Gastrocnemius medialis (tissue), 4 donors: Measurements from ENCODE around the gene HOXC11. TPM values are rescaled to one million over a fixed set of nuclear protein-coding genes. Genes with fewer than 3 reads are reported as not detected.

Experiments used
- ATAC-seq, 2 donors: fragments of 150-250 bp; one replicate each; pipeline ENCODE4 v1.9.1; 2016
- DNase-seq, 2 donors: peaks; one replicate each; pipeline ENCODE4 v3.0.0-alpha.2; 2019
- H3K27ac ChIP-seq, 4 donors: fragments of 200-600 bp; sonication (generic); 1 replicate in 1 of 4; 2 replicates in 3 of 4; pipeline ENCODE4 v1.5.1; 2016 to 2018; ENCODE audit warnings: mild to moderate bottlenecking in 2 of 4, moderate library complexity in 1 of 4
- H3K27me3 ChIP-seq, 3 donors: fragments of 200-600 bp; sonication (generic) in 2 of 3; 1 replicate in 1 of 3; 2 replicates in 2 of 3; pipeline versions ENCODE4 v1.5.1 to v1.6.0; 2016 to 2019; ENCODE audit warnings: mild to moderate bottlenecking in 1 of 3, moderate library complexity in 1 of 3
- H3K36me3 ChIP-seq, 2 donors: fragments of 200-600 bp; sonication (generic) in 1 of 2; one replicate each; pipeline ENCODE4 v1.5.1; 2017 to 2018
- H3K4me1 ChIP-seq, 2 donors: fragments of 200-600 bp; sonication (generic) in 1 of 2; one replicate each; pipeline ENCODE4 v1.5.1; 2016 to 2017; ENCODE audit warnings: mild to moderate bottlenecking in 2 of 2
- H3K4me3 ChIP-seq, 4 donors: fragments of 200-600 bp; sonication (generic) in 3 of 4; 1 replicate in 1 of 4; 2 replicates in 3 of 4; pipeline ENCODE4 v1.5.1; 2016 to 2019; ENCODE audit warnings: mild to moderate bottlenecking in 2 of 4
- H3K9me3 ChIP-seq, 3 donors: fragments of 200-600 bp; sonication (generic) in 2 of 3; 1 replicate in 1 of 3; 2 replicates in 2 of 3; pipeline ENCODE4 v1.5.1; 2016 to 2019
- POLR2A ChIP-seq, 2 donors: fragments of 450-650 bp; IDR thresholded peaks; one replicate each; pipeline ENCODE4 v1.6.1; 2017; ENCODE audit warnings: antibody characterized with exemption in 2 of 2, mild to moderate bottlenecking in 2 of 2, moderate library complexity in 2 of 2
- in situ Hi-C, 4 donors: fragments of 200-750 bp; cut with MboI; loops; one replicate each; pipeline versions ENCODE4 v1.15.0 to v1.8.0; 2017; ENCODE audit warnings: low sequenced_read_pairs in 4 of 4
- intact Hi-C: fragments of 100-400 bp; cut with DNase I; formaldehyde crosslinking; loops from one replicate; pipeline ENCODE4 v1.15.1; 2023; ENCODE audit warnings: low total_unique reads
- total RNA-seq, 4 donors: library from RNA; depleted of rRNA; stranded (reverse); fragments of >200 nt; gene quantifications; one replicate each; pipeline versions ENCODE4 v1.1.0 to v1.2.3, GENCODE V29; 2016
- TF ChIP-seq, protein P1 (sequence below), 5 experiments: fragments of 450-650 bp in 3 of 5; fragments of 200-600 bp in 2 of 5; sonication (generic) in 2 of 5; IDR thresholded peaks in 4 of 5; conservative IDR thresholded peaks in 1 of 5; 1 replicate in 4 of 5; 2 replicates in 1 of 5; pipeline ENCODE4 v1.5.1; 2016 to 2019; ENCODE audit warnings: antibody characterized with exemption in 5 of 5, mild to moderate bottlenecking in 3 of 5, moderate library complexity in 3 of 5

HOXC11 gene
- total RNA-seq, 4 donors from 2014 or later: 0.24 to 1.1 (median 0.44) TPM

DNA sequence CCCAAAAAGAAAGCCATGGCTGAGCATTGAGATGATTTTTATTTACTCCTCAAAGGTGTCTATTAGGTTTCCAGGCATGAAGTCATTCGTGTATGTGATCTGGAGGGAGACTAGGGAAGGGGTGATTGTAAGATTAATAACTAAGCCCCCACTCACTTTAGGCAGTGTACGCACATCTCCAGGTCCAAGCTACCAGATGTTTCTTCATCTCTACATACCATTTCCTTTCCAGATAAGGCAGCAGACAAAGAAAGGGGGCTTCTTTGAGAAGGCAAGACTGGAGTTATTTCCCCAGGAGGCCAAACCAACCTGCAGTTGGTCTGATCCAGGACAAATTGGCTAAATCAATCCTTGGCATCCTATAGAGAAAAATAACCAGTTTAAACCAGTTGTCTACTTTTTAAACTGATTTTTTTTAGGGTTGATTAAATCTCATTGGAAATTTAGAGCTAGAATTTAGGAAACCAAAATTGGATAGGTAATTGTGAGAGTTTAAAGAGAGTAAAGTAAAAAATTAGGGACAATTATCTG lies 30.4 kb upstream of the HOXC11 start:
- intact Hi-C loops: loop anchor here (10.0 kb wide), 1 partner anchor 148 kb away; no protein-coding TSS in a partner anchor
- no peak for DNase-seq

DNA sequence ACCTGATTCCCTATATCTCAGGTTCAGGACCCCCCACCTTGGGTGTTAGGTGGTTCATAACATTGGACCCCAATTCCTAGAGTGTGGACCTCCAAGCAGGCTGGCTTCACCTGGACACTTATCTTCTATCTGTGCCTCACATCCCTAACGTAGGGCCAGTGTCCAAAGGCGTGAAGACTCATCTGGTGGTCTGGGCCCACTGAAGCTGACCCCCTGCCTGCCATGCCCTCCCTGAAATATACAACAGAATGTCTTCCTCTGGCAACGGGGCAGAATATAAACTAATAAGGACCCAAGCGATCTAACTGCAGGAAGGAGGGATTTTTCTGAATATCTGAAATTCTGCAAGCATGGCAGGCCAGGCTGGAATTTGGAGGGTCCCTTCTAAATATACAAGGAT lies 28.7 kb upstream of the HOXC11 start:
- no peaks in the 10 kb centered on the region for H3K36me3 ChIP-seq
- DNase-seq: no peak
- H3K4me1 ChIP-seq: no peaks in the 10 kb centered on the region
- in situ Hi-C loops (no loop called here), intact Hi-C loops (loop anchor here (10.0 kb wide), 1 partner anchor 149 kb away; no protein-coding TSS in a partner anchor)
- no peaks in the 10 kb centered on the region for H3K9me3 ChIP-seq
- H3K27ac ChIP-seq: no peak overlapping the region
- H3K27me3 ChIP-seq: peaks cover 71 to 82% (median 73%) of the 10 kb centered on the region in 3 donors
- TF ChIP-seq, protein P1, sequence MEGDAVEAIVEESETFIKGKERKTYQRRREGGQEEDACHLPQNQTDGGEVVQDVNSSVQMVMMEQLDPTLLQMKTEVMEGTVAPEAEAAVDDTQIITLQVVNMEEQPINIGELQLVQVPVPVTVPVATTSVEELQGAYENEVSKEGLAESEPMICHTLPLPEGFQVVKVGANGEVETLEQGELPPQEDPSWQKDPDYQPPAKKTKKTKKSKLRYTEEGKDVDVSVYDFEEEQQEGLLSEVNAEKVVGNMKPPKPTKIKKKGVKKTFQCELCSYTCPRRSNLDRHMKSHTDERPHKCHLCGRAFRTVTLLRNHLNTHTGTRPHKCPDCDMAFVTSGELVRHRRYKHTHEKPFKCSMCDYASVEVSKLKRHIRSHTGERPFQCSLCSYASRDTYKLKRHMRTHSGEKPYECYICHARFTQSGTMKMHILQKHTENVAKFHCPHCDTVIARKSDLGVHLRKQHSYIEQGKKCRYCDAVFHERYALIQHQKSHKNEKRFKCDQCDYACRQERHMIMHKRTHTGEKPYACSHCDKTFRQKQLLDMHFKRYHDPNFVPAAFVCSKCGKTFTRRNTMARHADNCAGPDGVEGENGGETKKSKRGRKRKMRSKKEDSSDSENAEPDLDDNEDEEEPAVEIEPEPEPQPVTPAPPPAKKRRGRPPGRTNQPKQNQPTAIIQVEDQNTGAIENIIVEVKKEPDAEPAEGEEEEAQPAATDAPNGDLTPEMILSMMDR (IDR thresholded peaks at IDR 0.05 in 4 of 5, conservative IDR thresholded peaks at IDR 0.05 in 1 of 5): no peak
- TF ChIP-seq POLR2A (IDR thresholded peaks at IDR 0.05): no peak
- H3K4me3 ChIP-seq: no peak overlapping the region
- ATAC-seq: no peak

More for the DNA sequence above, 30.4 kb upstream of the HOXC11 start:
- no peaks in the 10 kb centered on the region for H3K9me3 ChIP-seq
- H3K27me3 ChIP-seq: peaks cover 86 to 99% (median 89%) of the 10 kb centered on the region in 3 donors
- TF ChIP-seq POLR2A (IDR thresholded peaks at IDR 0.05): no peak
- TF ChIP-seq, protein P1 (IDR thresholded peaks at IDR 0.05 in 4 of 5, conservative IDR thresholded peaks at IDR 0.05 in 1 of 5): no peak
- H3K36me3 ChIP-seq: no peaks in the 10 kb centered on the region
- no peak for ATAC-seq
- no peak overlapping the region for H3K4me3 ChIP-seq
- in situ Hi-C loops: no loop called here
- peaks cover 0 to 8% of the 10 kb centered on the region in 2 donors for H3K4me1 ChIP-seq
- H3K27ac ChIP-seq: no peak overlapping the region

DNA sequence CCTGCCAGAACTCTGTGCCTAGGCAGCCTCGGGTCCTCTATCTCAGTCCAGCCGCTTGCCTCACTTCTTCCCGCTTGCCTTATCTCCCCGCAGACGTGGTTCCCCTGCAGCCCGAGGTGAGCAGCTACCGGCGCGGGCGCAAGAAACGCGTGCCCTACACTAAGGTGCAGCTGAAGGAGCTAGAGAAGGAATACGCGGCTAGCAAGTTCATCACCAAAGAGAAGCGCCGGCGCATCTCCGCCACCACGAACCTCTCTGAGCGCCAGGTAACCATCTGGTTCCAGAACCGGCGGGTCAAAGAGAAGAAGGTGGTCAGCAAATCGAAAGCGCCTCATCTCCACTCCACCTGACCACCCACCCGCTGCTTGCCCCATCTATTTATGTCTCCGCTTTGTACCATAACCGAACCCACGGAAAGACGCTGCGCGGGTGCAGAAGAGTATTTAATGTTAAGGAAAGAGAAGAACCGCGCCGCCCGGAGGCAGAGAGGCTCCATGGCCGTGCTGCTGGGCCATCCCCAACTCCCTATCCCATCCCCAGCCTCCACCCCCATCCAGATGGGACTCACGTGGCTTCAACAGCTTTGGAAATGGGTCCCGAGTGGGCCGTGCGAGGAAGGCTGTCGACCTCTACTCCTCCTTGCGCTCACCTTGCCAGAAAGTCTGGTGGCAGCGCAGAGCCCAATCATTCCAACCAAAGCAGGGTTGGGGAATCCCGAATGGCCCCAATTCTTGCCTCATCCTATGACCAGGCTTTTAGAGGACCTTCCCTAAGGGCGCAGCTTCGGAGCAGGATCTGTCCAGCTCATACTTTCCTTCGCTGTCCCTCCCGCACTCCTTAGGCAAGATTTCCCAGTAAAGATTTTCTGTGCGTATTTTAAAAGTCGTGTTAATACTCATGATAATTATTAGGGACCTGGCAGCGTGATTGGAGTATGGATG lies 27.7 kb upstream of the HOXC11 start:
- DNase-seq: no peak
- no peak for TF ChIP-seq POLR2A (IDR thresholded peaks at IDR 0.05)
- TF ChIP-seq, protein P1 (IDR thresholded peaks at IDR 0.05 in 4 of 5, conservative IDR thresholded peaks at IDR 0.05 in 1 of 5): no peak
- Histone ChIP-seq H3K9me3 (no peaks in the 10 kb centered on the region), H3K36me3 (no peaks in the 10 kb centered on the region), H3K27me3 (peaks cover 70 to 82% (median 71%) of the 10 kb centered on the region in 3 donors), H3K4me3 (no peak overlapping the region), H3K4me1 (no peaks in the 10 kb centered on the region), H3K27ac (no peak overlapping the region)
- in situ Hi-C loops: no loop called here
- no peak for ATAC-seq
- intact Hi-C loops: loop anchor here (10.0 kb wide), 1 partner anchor 150 kb away; no protein-coding TSS in a partner anchor

DNA sequence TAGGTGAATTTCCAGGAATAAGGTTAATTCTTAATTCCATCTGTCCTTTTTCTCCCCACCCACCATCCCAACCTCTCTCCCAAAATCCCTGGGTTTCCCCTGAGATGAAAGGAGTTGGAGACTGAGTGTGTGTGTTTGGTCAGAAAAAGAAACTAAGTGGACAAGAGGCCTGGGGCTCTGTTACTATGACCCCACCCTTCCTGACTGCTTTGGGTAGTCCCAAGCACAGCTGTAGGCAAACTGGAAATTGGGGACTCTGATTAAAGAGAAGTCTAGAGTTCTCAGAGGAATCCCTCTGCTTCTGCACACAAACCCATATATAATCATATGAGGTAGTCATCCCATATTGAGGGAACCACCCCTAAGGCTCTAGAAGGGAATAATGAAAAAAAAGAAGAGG lies 25.2 kb upstream of the HOXC11 start:
- no peaks in the 10 kb centered on the region for H3K9me3 ChIP-seq
- no peak for ATAC-seq
- in situ Hi-C loops: no loop called here
- H3K27me3 ChIP-seq: peaks cover 73 to 82% (median 73%) of the 10 kb centered on the region in 3 donors
- H3K27ac ChIP-seq: no peak overlapping the region
- no peaks in the 10 kb centered on the region for H3K36me3 ChIP-seq
- no peaks in the 10 kb centered on the region for H3K4me1 ChIP-seq
- no peak overlapping the region for H3K4me3 ChIP-seq
- no peak for TF ChIP-seq POLR2A (IDR thresholded peaks at IDR 0.05)
- TF ChIP-seq, protein P1 (IDR thresholded peaks at IDR 0.05 in 4 of 5, conservative IDR thresholded peaks at IDR 0.05 in 1 of 5): no peak
- no peak for DNase-seq
- intact Hi-C loops: loop anchor here (10.0 kb wide), 1 partner anchor 153 kb away; no protein-coding TSS in a partner anchor
